ENCODE data around the gene TNS3.

Gene TNS3

DNA sequence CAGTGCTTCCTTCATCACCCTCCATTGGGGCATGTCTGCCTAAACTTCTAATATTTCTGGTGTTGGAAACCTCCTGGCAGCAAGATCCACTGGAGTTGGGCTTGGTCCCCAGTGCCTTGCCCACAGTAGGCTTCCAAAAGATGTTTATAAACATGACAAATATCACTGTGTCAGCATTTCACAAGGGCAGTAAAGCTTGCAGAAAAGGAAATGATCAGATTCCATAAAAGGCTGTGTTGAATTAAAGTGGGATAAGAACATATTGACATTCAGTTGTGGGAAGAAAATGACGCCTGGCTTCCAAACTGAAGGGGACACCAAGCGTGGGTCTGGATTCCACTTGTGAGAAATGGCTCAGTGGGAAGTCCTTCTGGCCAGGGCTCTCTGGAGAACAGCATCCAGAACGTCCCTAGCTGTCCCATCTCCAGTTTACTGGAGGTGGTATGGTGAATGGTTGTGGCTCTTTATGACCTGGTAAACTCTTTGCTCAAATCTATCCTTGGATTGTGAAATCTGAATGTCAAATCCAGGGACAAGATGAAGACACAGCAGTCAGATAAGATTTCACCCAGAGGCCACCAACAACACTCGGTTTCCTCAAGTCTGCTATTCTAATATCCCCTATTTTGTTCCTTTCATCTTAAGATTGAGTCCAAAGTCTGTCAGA lies 287.2 kb downstream of the TNS3 start:
- no peak for DNase-seq

DNA sequence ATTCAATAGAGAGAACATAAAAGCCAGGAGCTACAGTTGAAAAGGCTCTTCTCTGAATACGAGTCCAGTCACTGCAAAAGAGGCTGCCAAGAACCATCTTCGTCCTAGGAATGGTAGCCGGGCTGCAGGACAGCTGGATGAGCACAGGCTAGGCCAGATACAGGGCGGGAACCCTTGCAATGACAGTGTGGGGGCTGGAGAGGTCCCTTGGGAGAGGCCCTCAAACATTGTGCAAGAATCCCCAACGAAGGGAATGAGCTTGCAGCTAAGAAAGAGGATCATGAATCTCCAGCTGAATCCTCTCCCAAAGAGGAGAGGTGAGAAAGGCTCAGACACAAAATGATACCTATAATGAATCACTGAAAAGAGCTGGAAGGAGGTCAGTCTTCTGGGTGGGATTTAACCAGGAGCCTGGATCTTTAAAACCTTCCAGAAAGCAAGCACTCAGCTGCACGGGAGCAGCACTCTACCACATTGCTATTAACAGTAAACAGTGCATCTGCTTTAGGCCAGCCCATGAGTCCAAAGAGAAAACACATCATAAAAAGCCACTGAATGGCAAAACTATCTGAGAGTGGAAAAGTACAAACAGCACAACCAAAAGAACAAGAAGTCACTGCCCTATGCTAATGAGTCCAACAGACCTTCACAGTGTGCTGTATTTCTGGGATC lies 287.9 kb downstream of the TNS3 start:
- DNase-seq, result no peak

DNA sequence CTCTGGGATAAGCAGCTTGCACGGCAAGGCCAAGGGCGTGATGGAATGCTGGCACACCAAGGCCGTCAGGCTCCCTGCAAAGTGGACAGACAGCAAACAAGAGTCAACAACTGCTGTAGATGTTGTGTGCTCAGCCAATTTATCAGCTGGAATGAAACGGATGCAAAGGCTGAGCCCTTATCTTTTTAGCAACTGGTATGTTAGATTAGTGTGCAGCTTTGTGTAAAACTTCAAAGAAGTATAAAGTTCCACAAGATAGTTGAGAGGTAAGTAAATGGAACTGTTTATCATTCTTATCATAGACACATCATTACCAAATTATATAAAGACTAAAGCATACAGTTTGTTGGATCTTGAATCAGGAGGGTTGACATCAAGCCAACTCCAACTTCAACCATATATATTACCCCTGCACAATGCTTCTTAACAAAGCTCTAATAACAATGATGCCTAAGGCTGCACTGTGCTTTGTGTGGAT lies 289.0 kb downstream of the TNS3 start:
- DNase-seq, result no peak

DNA sequence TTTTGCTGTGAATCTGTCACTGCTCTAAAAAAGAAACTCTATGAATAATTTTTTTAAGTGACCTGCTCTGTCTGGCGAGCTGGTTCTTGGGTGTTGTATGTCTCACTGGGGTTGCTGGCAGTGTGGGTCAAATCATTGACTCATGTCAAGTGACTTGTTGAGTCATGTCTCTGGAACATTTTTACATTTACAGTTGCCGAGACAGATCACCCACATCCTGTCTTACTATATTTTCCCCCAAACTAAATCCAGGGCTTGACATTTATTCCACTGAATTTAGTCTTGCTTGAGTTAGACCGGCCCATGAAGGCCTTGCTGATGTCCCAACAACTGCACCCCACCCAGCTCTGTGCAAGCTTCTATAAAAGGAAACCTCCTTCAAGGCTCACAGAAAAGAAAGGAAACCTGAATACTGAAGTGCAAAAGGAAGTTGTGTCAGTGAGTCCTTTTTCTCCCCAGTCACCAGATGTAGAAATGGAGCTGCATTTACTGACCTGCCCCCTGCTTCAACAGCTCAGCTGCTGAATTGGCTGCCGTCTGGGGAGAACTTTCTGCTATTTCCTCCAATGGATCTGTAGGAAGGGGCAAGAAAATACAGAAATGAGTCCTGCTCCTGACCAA lies 290.3 kb downstream of the TNS3 start:
- DNase-seq, result peak; percentile 44

DNA sequence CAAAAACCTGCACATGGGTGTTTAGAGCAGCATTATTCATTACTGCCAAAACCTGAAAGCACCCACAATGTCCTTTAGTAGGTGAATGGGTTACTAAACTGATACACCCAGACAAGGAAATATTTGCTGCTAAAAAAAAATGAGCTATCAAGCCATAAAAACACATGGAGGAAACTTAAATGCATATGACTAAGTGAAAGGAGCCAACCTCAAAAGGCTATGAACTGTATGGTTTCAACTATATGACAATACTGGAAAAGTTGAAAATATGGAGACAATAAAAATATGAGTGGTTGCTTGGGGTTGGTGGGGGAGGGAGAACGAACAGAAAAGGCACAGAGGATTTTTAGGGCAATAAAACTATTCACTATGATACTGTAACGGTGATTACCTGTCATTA lies 291.0 kb downstream of the TNS3 start:
- no peak for DNase-seq

DNA sequence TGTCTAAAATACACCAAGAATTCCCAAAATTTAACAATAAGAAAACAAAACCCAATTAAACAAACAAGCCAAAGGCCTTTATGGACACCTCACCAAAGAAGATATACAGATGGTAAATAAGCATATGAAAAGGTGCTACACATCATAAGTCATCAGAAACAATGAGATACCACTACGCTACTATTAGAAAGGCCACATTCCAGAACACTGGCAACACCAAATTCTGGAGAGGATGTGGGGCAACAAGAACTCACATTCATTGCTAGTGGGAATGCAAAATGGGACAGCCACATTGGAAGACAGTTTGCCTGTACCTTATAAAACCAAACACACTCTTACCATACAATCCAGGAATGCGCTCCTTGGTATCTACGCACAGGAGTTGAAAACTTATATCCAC lies 291.4 kb downstream of the TNS3 start:
- DNase-seq, result no peak

DNA sequence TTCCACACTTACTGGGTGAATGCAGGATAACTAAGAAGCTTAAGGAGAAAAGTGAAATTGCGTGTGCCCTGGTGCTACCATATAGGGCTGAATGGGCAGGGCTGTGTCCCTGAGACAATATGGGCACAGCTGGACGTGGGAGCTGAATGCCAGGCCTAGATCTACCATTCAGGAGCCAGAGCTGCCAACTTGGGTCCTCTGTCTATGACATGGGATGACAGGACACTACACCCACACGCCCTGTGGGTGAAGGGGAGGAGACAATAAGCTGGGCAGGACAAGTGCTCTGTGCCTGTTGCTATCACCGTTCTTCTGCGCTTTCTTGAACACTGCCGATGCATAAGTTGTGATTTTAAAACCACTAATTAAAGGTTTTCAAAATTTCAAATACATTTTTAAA lies 293.9 kb downstream of the TNS3 start:
- DNase-seq, result no peak

DNA sequence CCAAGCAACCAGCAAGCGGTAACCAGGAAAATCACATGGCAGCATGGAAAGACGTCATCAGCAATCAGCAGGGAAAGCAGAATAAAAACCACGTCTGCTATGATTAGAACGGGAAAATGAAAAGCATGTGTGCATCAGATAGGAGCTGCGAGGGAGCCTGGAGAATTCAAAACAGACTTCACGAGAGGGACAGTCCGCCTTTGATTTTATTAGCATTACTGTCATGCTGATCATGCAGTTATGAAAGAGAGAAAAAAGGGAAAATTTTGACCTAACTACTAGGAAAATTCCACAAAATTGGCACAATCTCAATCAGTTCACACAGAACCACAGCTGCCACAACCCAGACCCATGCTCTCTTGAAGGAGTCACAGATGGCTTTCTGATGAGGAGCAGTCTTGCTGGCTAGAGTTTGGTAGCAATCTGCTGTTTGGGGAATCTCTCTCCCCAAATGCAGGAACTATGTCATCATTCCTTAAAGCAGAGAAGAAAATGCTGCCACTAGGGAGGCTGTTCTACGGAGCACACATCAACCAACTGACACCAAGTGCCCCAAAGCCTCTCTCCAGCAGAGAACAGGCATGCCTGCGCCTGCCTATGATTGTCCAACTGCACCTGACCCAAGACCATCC lies 295.9 kb downstream of the TNS3 start:
- no peak for DNase-seq

DNA sequence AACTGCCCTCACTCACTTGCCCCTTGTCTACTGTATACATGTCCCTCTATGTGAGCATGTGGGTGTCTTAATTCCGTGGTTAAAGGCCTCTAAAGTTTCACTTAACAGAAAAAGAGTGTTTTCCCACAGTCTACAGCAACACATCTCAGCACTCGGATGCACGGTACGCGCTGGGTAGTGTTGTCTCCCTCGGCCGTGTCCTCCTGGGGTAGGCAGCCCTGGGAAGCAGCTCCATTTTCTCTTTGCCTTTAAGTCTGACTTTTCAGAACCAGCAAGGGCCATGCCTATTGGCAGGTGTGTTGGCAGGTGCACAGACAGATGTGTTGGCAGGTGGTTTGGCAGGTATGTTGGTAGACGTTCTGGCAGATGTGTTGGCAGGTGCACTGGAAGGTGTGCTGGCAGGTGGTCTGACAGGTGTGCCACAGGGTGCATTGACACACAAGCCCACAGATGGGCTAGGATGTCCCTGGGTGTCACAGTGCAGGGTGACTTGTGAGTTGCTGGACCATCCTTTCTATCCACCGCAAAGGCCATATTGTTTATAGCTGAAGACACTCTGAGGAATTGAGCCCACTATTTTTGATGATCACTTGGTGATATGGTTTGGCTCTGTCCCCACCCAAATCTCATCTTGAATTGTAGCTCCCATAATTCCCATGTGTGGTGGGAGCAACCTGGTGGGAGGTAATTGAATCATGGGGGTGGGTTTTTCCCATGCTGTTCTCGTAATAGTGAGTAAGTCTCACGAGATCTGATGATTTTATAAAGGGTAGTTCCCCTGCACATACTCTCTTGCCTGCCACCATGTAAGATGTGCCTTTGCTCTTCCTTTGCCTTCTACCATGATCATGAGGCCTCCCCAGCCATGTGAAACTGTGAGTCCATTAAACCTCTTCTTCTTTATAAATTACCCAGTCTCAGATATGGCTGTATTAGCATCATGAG lies 296.9 kb downstream of the TNS3 start:
- no peak for DNase-seq

DNA sequence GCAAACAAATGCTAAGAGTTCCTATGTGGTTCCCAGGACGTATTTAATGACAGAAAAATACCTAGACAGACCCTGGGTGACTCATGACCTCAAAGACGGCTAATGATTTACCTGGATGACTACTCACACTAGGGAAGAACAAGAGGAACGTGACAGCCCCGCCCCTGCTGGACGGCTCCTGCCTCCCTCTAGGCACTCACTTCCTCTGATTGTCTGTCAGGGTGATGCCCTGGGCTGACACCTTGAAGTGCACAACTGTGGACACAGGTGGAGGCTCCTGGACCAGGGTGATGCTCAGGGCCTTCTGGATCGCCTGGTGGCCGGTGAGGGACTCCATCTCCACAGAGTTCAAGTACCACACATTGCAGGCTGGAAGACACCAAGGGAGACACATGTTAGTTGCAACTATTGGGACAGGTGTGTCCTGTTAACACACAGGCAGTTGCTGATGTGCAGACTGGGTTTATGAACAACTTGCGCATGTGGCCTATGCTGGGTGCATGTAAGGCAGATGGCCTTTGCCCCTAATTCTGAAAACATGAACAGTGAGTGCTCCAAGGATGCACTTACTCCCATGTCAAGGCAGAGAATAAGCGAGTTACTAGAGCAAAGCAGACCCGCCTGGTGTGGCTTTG lies 298.3 kb downstream of the TNS3 start:
- no peak for DNase-seq

DNA sequence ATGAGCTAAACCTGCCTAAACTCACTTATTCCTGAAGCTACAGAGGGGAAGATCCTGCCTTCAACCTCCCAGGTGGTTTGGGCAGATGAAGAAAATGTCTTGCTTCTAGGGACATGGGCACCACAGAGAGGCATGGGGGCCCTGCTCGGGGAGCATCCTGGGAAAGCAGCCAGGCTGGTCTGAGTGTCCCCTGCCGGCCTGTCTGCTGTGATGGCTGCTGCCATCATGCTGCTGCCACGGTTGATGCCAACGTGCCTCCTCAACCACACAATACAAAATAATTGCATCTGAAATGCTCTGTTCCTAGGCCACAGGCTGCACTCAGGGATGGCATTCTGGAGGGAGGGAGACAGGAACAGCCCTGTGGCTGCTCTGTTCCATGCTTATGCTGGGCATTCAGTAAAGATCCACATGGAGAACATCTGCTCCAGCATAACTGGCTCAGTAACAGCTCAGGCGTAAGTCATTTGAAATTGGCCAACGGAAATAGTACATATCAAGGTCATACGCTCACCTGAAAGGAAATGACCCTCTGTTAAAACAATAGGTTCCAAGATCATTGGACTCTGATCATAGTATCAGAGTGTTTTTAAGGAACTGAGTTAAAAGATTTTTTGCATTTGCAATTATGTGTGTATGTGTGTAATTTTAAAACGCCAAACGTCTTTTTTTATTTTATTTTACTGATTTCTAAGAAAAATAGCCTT lies 299.0 kb downstream of the TNS3 start:
- no peak for DNase-seq

DNA sequence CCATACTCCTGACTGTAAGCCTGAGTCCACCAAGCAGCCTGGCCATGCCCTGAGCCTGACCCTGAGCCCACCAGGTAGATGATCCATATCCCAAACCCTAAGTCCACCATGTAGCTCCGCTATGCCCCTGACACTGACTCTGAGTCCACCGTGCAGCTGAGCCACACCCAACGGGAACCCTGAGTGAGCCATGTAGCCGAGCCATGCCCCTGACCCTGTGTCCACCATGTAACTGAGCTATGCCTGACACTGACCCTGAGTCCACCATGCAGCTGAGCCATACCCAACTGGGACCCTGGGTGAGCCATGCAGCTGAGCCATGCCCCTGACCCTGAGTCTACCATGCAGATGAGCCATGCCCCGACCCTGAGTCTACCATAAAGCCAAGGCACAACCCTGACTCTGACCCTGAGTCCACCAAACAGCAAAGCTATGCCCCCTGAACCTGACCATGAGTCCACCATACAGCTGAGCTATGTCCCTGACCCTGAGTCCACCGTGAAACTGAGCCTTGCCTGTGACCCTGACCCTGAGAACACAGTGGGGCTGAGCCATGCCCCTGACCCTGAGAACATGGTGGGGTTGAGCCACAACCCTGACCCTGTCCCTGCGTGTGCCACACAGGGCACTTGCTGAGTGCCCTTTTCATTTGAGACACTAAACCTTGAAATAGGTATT lies 299.8 kb downstream of the TNS3 start:
- no peak for DNase-seq

DNA sequence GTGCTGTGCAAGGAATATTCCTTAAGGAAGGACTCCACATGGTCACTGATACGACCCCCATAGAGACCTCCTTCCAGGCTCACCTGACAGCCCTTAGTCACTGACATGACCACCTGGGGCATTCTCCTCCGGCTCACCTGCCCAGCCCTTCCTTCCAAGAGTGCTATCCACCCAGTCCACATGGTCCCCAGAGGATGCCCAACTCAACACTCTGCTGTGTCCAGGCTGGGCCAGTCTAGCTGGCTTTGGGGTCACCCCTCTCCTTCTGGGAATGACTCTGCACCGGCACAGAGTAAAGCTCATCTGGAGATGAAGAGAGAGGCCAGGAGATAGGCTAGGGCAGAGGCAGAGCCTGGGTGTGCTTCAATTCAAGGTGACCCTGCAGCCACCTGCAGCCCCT lies 300.8 kb downstream of the TNS3 start:
- no peak for DNase-seq

DNA sequence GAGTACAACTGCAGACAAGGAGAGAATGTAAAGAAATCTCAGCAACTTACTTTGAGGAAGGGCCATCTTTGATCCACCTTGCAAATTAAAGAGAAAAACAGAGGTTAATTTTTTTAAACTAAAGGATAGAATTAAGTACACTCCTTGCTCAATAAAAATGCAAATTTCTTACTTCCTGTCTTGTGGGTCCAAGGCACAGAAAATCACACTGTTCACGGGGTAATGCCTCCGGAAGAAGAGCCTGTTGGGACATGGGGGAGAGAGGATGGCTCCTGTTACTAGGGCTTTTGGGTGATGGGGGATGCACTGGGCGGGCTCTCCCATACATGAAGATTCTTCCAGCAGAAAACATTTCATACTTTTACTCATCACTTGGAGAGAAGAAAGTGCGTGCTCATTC lies 301.8 kb downstream of the TNS3 start:
- DNase-seq, result no peak

DNA sequence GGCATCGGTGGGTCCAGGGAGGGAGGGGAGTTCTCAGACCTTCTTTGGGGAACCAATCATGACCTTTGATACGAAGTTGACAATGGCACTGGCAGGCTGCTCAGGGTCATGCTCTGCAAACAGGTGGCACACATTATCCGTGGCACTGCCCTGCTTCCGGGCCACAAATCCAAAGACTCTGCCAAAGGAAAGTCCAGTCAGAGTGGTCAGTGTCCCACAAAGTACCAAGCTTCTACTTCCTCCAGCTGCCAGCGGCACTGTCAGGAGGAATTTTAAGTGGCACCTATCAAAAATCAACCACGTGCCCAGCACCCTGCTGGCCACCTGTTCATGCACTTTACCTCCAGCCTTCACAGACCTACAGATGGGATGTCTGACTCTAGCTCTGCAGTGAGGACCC lies 303.9 kb downstream of the TNS3 start:
- DNase-seq, result no peak

DNA sequence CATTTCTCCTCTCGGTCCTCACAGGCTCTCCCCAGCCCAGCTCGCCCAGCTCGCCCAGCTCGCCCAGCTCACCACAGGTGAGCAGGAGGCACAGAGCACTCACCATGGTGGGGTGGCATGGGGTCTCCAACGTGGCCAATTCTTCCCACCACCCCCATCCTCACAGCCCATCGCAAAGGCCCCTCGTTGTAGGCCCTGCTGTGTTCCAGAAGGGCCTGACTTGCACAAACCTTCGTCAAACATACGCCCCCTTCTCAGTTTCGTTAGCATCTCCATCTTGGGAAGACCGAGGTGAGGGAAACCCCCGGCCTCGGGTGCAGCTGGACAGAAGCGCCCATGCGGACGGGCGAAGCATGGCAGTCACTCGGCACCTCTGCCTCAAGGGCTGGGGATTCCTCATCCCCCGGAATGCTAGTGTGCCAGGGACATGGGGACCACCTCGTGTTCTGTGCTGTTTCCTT lies 304.6 kb downstream of the TNS3 start:
- no peak for DNase-seq

DNA sequence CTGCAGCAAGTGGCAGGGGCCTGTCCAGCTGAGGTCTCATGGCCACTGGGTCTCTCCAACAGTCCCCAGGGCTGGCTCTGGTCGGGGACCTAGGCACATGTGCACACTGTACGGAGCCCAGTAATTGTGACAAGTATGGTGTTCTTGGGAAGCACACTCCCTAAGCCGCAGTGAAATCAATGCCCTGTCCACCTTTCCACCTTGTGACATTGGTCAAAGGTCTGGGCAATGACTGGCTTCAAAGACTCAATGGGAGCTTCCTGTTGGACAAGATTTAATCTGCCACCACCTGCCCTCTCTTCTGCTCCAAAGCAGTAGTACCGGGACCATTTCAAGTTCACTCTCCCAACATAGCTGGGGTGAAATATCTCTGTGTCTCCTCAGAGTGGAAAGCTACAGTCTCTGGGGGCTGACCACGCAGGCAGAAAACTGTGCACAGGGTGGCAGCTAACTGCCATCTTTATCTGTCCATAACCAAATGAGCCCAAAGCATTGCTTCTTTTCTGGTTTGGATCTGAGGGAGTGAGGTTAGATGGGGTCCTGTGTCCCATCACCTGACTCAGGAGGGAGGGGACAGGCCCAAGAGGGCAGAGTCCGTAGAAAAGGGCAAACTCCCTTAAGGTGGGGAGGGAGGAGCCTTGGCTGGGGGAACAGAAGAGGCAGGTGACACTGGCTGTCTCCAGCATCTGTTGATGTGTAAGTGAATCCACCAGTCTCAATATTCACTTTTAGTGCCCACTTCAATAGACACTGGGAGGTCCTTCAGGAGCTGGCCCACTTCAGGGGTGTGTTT lies 307.7 kb downstream of the TNS3 start:
- DNase-seq, result no peak

DNA sequence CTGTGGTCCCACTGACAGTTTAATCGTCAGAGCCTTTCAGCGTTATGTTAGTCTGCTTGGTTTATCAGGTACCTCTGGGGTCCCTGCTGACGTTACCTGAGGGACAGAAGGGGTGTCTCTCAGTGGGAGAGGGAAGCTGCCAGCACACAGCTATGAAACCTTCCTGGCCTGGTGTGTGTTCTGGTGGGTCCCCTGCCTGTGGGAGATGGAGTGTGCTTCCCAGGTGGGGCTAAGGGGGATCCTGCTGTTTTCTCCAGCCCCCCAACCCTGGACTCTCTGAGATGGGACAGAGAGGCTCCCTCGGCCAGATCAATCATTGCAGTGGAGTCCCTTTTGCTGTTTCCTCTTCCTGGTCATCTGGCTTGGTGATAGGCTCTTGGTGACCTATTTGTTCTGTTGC lies 308.8 kb downstream of the TNS3 start:
- no peak for DNase-seq

DNA sequence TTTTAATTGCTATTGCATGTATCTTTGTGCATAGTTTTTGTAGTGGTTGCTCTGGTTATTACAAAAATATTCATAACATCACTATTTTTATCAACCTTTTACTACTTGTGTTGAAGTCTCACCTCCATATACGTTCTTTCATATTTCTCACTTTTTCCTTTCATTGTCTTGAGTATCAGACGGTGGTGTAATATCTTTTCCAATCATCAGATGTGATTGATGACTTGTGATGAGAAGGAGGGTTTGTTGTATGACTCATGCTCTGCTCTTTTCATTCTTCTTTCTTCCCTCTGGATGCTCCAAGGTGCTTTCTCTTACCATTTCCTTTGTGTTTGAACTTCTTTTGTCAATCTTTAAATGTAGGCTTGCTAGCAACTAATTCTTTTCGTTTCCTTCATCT lies 310.2 kb downstream of the TNS3 start:
- no peak for DNase-seq

Measured in stimulated activated CD4-positive, alpha-beta T cell treated with anti-CD3 and anti-CD28 coated beads, Interleukin-1b, Interleukin-23, amount 100 ng/mL, for 48 hours (primary cell).